Measurements from ENCODE around the gene PRKN.

DNA sequence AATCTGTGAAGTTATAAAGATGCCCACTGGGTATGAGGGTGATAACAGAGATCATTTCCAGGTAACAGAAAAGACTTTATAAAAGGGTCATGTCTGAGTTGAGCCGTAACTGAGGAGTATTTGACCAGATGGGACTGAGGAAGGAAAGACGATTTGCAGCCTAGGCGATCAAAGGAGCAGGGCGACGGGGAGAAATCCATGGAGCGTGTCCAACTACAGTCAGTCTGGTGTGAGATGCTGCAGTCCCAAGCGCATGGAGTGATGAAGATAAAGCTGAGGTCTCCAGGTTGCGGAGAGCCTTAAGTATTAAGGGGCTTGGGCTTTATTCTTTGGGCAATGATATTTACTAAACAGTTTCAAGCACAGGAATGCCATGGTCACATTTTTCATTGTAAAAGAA, 166.7 kb downstream of the PRKN start:
- TF ChIP-seq POLR2A (IDR thresholded peaks at IDR 0.05; ENCODE audit: low read depth, low read length) (no peak), MYC (IDR thresholded peaks at IDR 0.05; ENCODE audit: low read depth, low read length) (no peak), FOS (IDR thresholded peaks at IDR 0.05; ENCODE audit: borderline replicate concordance, insufficient read depth, low read length) (no peak)
- TF ChIP-seq, protein P1, sequence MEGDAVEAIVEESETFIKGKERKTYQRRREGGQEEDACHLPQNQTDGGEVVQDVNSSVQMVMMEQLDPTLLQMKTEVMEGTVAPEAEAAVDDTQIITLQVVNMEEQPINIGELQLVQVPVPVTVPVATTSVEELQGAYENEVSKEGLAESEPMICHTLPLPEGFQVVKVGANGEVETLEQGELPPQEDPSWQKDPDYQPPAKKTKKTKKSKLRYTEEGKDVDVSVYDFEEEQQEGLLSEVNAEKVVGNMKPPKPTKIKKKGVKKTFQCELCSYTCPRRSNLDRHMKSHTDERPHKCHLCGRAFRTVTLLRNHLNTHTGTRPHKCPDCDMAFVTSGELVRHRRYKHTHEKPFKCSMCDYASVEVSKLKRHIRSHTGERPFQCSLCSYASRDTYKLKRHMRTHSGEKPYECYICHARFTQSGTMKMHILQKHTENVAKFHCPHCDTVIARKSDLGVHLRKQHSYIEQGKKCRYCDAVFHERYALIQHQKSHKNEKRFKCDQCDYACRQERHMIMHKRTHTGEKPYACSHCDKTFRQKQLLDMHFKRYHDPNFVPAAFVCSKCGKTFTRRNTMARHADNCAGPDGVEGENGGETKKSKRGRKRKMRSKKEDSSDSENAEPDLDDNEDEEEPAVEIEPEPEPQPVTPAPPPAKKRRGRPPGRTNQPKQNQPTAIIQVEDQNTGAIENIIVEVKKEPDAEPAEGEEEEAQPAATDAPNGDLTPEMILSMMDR (IDR thresholded peaks at IDR 0.05; ENCODE audit: extremely low read depth in 1 of 2, insufficient read depth in 1 of 2, low read depth in 1 of 2, low read length in 2 of 2) = no peak

Measured in endothelial cell of umbilical vein (primary cell).